Measurements from ENCODE around the gene LATS1. TPM values are rescaled to one million over a fixed set of nuclear protein-coding genes. Genes with fewer than 3 reads are reported as not detected.

LATS1 gene
- total RNA-seq, 2 donors from 2014 or later: 28.7 to 44.8 TPM

DNA sequence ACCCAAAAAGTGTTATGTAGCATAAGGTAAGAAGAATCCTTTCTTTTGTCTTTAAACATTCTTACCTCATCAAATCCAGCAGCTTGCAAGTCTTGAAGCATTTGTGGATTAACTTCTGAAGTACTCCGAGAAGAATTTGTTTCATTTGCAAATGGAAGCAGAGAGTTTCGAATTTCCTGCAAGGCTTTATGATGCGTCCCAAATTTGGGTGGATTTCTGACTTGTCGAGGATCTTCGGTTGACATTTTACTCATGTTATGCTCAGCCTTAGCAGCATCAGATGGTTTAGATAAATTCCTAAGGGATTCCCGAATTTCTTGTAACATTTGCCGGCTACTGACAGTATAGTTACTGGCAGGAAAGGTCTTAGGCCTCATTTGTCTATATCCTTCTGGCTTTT, 16.2 kb downstream of the LATS1 start:
- WGBS: 52% methylated on average over 7 of the region's 7 CpGs
- H3K4me1 ChIP-seq (replicated peaks): no peaks in the 10 kb centered on the region

DNA sequence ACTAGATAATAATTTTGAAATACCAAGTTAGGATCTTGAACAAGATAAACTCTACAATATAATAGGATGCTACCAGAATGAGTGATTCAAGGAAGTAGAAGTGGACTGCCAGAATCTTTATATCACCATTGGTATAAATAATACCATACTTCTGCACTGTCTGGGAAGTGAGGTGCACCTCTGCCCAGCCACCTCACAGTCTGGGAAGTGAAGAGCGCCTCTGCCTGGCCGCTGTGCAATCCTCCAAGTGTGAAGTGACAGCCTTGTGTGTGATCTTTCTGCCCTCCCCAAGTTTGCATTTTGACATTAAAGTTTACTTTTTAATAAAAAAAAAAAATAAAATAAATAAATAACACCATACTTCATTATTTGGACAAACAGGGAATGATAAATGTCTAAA, 18.8 kb downstream of the LATS1 start:
- TF ChIP-seq POLR2AphosphoS5 (IDR thresholded peaks at IDR 0.05): no peak
- H3K27ac ChIP-seq: no peak overlapping the region
- intact Hi-C loops (cut with DNase I): no loop called here
- no peaks in the 10 kb centered on the region for H3K36me3 ChIP-seq
- 93% methylated on average over 2 of the region's 2 CpGs for WGBS
- H3K4me3 ChIP-seq: no peak overlapping the region
- no peaks in the 10 kb centered on the region for H3K27me3 ChIP-seq (replicated peaks; ENCODE audit: insufficient read depth)
- no peaks in the 10 kb centered on the region for H3K4me1 ChIP-seq (replicated peaks)
- no peak for DNase-seq (ENCODE audit: low spot score)
- H3K9me3 ChIP-seq: no peaks in the 10 kb centered on the region

More for the DNA sequence above, 16.2 kb downstream of the LATS1 start:
- no peaks in the 10 kb centered on the region for H3K27me3 ChIP-seq (replicated peaks; ENCODE audit: insufficient read depth)
- intact Hi-C loops (cut with DNase I): no loop called here
- no peak for DNase-seq (ENCODE audit: low spot score)
- H3K27ac ChIP-seq: no peak overlapping the region
- TF ChIP-seq, protein P1, sequence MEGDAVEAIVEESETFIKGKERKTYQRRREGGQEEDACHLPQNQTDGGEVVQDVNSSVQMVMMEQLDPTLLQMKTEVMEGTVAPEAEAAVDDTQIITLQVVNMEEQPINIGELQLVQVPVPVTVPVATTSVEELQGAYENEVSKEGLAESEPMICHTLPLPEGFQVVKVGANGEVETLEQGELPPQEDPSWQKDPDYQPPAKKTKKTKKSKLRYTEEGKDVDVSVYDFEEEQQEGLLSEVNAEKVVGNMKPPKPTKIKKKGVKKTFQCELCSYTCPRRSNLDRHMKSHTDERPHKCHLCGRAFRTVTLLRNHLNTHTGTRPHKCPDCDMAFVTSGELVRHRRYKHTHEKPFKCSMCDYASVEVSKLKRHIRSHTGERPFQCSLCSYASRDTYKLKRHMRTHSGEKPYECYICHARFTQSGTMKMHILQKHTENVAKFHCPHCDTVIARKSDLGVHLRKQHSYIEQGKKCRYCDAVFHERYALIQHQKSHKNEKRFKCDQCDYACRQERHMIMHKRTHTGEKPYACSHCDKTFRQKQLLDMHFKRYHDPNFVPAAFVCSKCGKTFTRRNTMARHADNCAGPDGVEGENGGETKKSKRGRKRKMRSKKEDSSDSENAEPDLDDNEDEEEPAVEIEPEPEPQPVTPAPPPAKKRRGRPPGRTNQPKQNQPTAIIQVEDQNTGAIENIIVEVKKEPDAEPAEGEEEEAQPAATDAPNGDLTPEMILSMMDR (IDR thresholded peaks at IDR 0.05): no peak
- TF ChIP-seq POLR2AphosphoS5 (IDR thresholded peaks at IDR 0.05) (no peak), POLR2A (IDR thresholded peaks at IDR 0.05) (no peak)
- no peaks in the 10 kb centered on the region for H3K9me3 ChIP-seq
- no peaks in the 10 kb centered on the region for H3K36me3 ChIP-seq
- no peak overlapping the region for H3K4me3 ChIP-seq

DNA sequence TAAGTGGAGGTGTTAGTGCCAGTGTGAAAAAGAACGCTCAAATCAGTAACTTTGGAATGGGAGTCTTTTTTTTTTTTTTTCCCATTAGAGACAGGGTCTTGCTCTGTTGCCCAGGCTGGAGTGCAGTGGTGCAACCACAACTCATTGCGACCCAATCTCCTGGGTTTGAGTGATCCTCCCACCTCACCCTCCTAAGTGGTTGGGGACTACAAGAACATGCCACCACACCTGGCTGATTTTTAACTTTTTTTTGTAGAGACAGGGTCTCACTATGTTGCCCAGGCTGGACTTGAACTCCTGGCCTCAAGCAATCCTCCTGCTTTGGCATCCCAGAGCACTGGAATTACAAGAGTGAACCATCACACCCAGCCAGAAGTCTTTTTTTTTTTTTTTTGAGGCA, 19.7 kb downstream of the LATS1 start:
- no peaks in the 10 kb centered on the region for H3K27me3 ChIP-seq (replicated peaks; ENCODE audit: insufficient read depth)
- H3K36me3 ChIP-seq: no peaks in the 10 kb centered on the region
- H3K27ac ChIP-seq: no peak overlapping the region
- no peaks in the 10 kb centered on the region for H3K9me3 ChIP-seq
- H3K4me3 ChIP-seq: no peak overlapping the region
- intact Hi-C loops (cut with DNase I): no loop called here
- 97% methylated on average over 2 of the region's 2 CpGs for WGBS
- no peak for DNase-seq (ENCODE audit: low spot score)
- H3K4me1 ChIP-seq (replicated peaks): no peaks in the 10 kb centered on the region
- TF ChIP-seq POLR2A (IDR thresholded peaks at IDR 0.05): no peak
- TF ChIP-seq, protein P1 (IDR thresholded peaks at IDR 0.05): no peak
- TF ChIP-seq POLR2AphosphoS5 (IDR thresholded peaks at IDR 0.05): no peak

DNA sequence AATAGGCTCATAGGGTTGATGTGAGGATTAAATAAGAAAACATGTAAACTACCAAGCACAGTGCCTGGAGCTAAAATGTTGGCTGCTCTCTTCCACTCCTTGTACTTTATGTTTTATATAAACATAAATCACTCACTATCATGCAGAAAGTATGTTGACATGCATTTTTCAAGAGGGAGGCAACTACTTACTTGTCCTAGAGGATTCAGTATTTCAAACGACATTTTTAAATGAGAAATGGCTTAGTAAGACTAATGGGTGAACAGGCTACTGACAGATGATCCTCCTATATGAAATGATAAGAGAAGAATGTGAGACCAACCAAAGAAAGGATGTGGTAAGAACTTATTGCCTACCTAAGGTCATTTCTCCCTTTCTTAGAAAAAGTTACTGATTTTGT, 21.0 kb downstream of the LATS1 start:
- WGBS: 34% methylated on average over 1 of the region's 1 CpG
- intact Hi-C loops (cut with DNase I): no loop called here
- no peaks in the 10 kb centered on the region for H3K36me3 ChIP-seq

DNA sequence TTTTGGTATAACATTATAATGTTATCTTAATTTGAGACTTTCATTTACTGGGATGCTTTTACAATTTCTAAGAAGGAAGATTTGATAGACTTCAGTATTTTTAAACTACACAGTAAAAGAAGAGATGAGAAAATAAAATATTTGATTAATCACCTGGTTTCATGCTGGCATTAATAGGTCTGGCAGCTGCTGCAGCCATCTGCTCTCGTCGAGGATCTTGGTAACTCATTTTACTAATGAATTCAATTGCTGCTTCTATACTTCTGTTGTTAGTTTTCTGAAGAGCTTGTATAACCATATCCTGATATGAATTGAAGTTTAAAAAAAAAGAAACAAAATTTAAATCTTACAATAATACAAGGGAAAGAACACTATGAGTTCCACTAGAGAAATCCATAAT, 23.0 kb downstream of the LATS1 start:
- TF ChIP-seq POLR2AphosphoS5 (IDR thresholded peaks at IDR 0.05) (no peak), POLR2A (IDR thresholded peaks at IDR 0.05) (no peak)
- TF ChIP-seq, protein P1 (IDR thresholded peaks at IDR 0.05): no peak
- no peaks in the 10 kb centered on the region for H3K4me1 ChIP-seq (replicated peaks)
- no peaks in the 10 kb centered on the region for H3K36me3 ChIP-seq
- H3K27me3 ChIP-seq (replicated peaks; ENCODE audit: insufficient read depth): no peaks in the 10 kb centered on the region
- no peak overlapping the region for H3K27ac ChIP-seq
- no peaks in the 10 kb centered on the region for H3K9me3 ChIP-seq
- no peak overlapping the region for H3K4me3 ChIP-seq
- 52% methylated on average over 2 of the region's 2 CpGs for WGBS
- intact Hi-C loops (cut with DNase I): no loop called here
- DNase-seq (ENCODE audit: low spot score): no peak

More for the DNA sequence above, 21.0 kb downstream of the LATS1 start:
- Histone ChIP-seq H3K9me3 (no peaks in the 10 kb centered on the region), H3K27ac (no peak overlapping the region), H3K4me1 (replicated peaks) (no peaks in the 10 kb centered on the region), H3K27me3 (replicated peaks; ENCODE audit: insufficient read depth) (no peaks in the 10 kb centered on the region), H3K4me3 (no peak overlapping the region)
- TF ChIP-seq POLR2A (IDR thresholded peaks at IDR 0.05) (no peak), POLR2AphosphoS5 (IDR thresholded peaks at IDR 0.05) (no peak)
- TF ChIP-seq, protein P1 (IDR thresholded peaks at IDR 0.05): no peak
- no peak for DNase-seq (ENCODE audit: low spot score)
